ENCODE data around the gene TMEM269. TPM values are rescaled to one million over a fixed set of nuclear protein-coding genes. Genes with fewer than 3 reads are reported as not detected.

TMEM269 gene
- total RNA-seq, 1 experiment from 2014 or later: 0.68 TPM

- no peak for DNase-seq
- Mint-ChIP-seq H3K27ac (ENCODE audit: unreplicated experiment) (no peak overlapping the region), H3K4me1 (ENCODE audit: low read depth, unreplicated experiment) (peaks cover 12% of the 10 kb centered on the region), H3K36me3 (ENCODE audit: insufficient read depth, unreplicated experiment) (no peaks in the 10 kb centered on the region), H3K27me3 (ENCODE audit: insufficient read depth, unreplicated experiment) (no peaks in the 10 kb centered on the region), H3K9me3 (ENCODE audit: unreplicated experiment) (no peaks in the 10 kb centered on the region), H3K4me3 (ENCODE audit: unreplicated experiment) (no peak overlapping the region)
- H3K4me3 ChIP-seq (ENCODE audit: low read depth, low read length): no peak overlapping the region
- H3K36me3 ChIP-seq (ENCODE audit: control insufficient read depth, insufficient read depth, low read length): no peaks in the 10 kb centered on the region
- peaks cover 25% of the 10 kb centered on the region for H3K4me1 ChIP-seq
- ChIA-PET POLR2A (no interaction called here), CTCF (no interaction called here)
- TF ChIP-seq, protein P1, sequence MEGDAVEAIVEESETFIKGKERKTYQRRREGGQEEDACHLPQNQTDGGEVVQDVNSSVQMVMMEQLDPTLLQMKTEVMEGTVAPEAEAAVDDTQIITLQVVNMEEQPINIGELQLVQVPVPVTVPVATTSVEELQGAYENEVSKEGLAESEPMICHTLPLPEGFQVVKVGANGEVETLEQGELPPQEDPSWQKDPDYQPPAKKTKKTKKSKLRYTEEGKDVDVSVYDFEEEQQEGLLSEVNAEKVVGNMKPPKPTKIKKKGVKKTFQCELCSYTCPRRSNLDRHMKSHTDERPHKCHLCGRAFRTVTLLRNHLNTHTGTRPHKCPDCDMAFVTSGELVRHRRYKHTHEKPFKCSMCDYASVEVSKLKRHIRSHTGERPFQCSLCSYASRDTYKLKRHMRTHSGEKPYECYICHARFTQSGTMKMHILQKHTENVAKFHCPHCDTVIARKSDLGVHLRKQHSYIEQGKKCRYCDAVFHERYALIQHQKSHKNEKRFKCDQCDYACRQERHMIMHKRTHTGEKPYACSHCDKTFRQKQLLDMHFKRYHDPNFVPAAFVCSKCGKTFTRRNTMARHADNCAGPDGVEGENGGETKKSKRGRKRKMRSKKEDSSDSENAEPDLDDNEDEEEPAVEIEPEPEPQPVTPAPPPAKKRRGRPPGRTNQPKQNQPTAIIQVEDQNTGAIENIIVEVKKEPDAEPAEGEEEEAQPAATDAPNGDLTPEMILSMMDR (IDR thresholded peaks at IDR 0.05; ENCODE audit: insufficient read depth in 1 of 2, low read depth in 1 of 2, low read length in 1 of 2, severe bottlenecking in 1 of 2, unreplicated experiment in 1 of 2): no peak
- no TSS peak for BruUV-seq (replicated peaks)
- no peaks in the 10 kb centered on the region for H3K27me3 ChIP-seq (replicated peaks; ENCODE audit: control insufficient read depth, insufficient read depth, low read length)
- intact Hi-C loops (cut with micrococcal nuclease; ENCODE audit: unreplicated experiment): no loop called here
- H3K9me3 ChIP-seq: no peaks in the 10 kb centered on the region
These were observed 46.7 kb upstream of the TMEM269 start for GRCh38 chr1:42737986-42738677.

- Histone ChIP-seq H3K27me3 (replicated peaks; ENCODE audit: control insufficient read depth, insufficient read depth, low read length) (no peaks in the 10 kb centered on the region), H3K4me1 (peaks cover 23% of the 10 kb centered on the region), H3K4me3 (ENCODE audit: low read depth, low read length) (no peak overlapping the region; the same call in 1 of the 2 replicates), H3K36me3 (ENCODE audit: control insufficient read depth, insufficient read depth, low read length) (no peaks in the 10 kb centered on the region), H3K9me3 (no peaks in the 10 kb centered on the region)
- no peak overlapping the region for H3K27ac Mint-ChIP-seq (ENCODE audit: unreplicated experiment)
- no peak for DNase-seq
- ChIA-PET CTCF (no interaction called here), POLR2A (no interaction called here)
- H3K27me3 Mint-ChIP-seq (ENCODE audit: insufficient read depth, unreplicated experiment): no peaks in the 10 kb centered on the region
- BruUV-seq (replicated peaks): no TSS peak
- intact Hi-C loops (cut with micrococcal nuclease; ENCODE audit: unreplicated experiment): no loop called here
- no peaks in the 10 kb centered on the region for H3K36me3 Mint-ChIP-seq (ENCODE audit: insufficient read depth, unreplicated experiment)
- H3K4me3 Mint-ChIP-seq (ENCODE audit: unreplicated experiment): no peak overlapping the region
- H3K9me3 Mint-ChIP-seq (ENCODE audit: unreplicated experiment): no peaks in the 10 kb centered on the region
- H3K4me1 Mint-ChIP-seq (ENCODE audit: low read depth, unreplicated experiment): peaks cover 18% of the 10 kb centered on the region
- TF ChIP-seq, protein P1 (IDR thresholded peaks at IDR 0.05; ENCODE audit: insufficient read depth in 1 of 2, low read depth in 1 of 2, low read length in 1 of 2, severe bottlenecking in 1 of 2, unreplicated experiment in 1 of 2): no peak
These were observed 46.0 kb upstream of the TMEM269 start for GRCh38 chr1:42738678-42739226.

DNA sequence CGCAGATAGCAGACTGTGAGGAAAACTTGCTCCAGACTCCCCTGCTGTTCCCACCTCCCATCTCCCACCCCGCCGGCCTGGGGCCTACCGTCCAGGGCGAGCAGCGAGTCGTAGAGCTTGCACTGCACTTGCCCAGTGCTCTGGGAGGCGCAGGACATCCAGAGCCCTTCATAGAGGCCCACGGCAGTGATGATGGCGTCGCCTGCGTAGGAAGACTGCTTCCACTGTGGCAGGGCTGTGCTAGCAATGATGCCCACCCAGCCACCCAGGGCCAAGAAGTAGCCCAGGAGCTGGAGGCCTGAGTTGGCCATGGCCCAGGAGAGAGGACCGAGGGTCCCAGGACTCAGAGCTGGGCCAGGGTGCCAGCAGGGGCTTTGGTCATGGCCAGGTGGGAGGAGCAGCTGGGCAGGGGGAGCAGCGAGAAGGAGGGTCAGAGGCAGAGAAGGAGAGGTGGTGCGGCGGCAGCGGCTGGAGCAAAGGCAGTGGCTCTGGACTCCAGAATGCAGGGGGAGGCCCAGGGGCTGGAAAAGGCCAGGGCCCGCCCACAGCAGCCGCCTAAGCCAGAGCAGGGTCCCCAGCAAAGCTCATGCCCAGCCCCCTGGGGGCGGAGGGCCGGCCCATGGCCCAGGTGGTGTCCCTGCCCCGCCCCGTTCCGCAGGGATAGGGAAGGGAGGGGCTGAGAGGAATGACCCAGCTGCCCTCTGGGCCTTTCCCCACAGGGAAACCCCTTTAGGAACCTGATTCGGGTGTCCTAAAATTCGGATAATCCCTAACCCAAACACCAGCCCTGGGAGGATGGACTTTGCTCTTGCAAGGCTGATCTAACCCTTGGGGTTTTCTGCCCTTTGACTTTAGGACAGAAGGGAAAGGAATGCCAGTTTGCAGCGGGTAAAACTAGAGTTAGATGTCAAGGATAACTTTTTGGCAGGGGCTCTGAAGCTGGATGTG, 44.8 kb upstream of the TMEM269 start, which contains the start of gene CLDN19:
Gene CLDN19, minus strand, starts transcription at position 484 of the 948 bp plus-strand sequence. Its CDS starts 173 bp downstream, at position 311.
- TF ChIP-seq, protein P1 (IDR thresholded peaks at IDR 0.05; ENCODE audit: insufficient read depth in 1 of 2, low read depth in 1 of 2, low read length in 1 of 2, severe bottlenecking in 1 of 2, unreplicated experiment in 1 of 2): no peak
- Histone ChIP-seq H3K4me3 (ENCODE audit: low read depth, low read length) (peak within 1 kb of the TSS; percentile 24), H3K4me1 (peaks cover 14% of the 10 kb centered on the region), H3K27me3 (replicated peaks; ENCODE audit: control insufficient read depth, insufficient read depth, low read length) (no peaks in the 10 kb centered on the region), H3K9me3 (no peaks in the 10 kb centered on the region), H3K36me3 (ENCODE audit: control insufficient read depth, insufficient read depth, low read length) (no peaks in the 10 kb centered on the region)
- no peaks in the 10 kb centered on the region for H3K27me3 Mint-ChIP-seq (ENCODE audit: insufficient read depth, unreplicated experiment)
- H3K9me3 Mint-ChIP-seq (ENCODE audit: unreplicated experiment): no peaks in the 10 kb centered on the region
- peak within 1 kb of the TSS; percentile 56 for H3K4me3 Mint-ChIP-seq (ENCODE audit: unreplicated experiment)
- intact Hi-C loops (cut with micrococcal nuclease; ENCODE audit: unreplicated experiment): no loop called here
- peak; percentile 66 to 67 for DNase-seq
- peaks cover 21% of the 10 kb centered on the region for H3K4me1 Mint-ChIP-seq (ENCODE audit: low read depth, unreplicated experiment)
- ChIA-PET POLR2A (no interaction called here), CTCF (interaction anchor here (0.6 kb wide), 2 partner anchors 20 to 26 kb away, joined by 4 read pairs; no protein-coding TSS in a partner anchor)
- H3K36me3 Mint-ChIP-seq (ENCODE audit: insufficient read depth, unreplicated experiment): no peaks in the 10 kb centered on the region
- no peak within 1 kb of the TSS for H3K27ac Mint-ChIP-seq (ENCODE audit: unreplicated experiment)
- no TSS peak for BruUV-seq (replicated peaks)

Data from Caco-2 (cell line).